CD14-positive monocyte (primary cell): ENCODE measurements around the gene UQCR10. TPM values are rescaled to one million over a fixed set of nuclear protein-coding genes. Genes with fewer than 3 reads are reported as not detected.

Experiments used
- DNase-seq, 3 donors: peaks; one replicate each; pipeline ENCODE4 v3.0.0-alpha.2; 2011 to 2022
- H2AFZ ChIP-seq: 2 replicates; pipeline ENCODE4 v1.6.0; 2012; ENCODE audit warnings: mild to moderate bottlenecking, low read depth, low read length, inconsistent platforms; ENCODE audit not compliant: insufficient read depth, poor library complexity, severe bottlenecking
- H3K27ac ChIP-seq, 2 donors: 1 replicate in 1 of 2; 2 replicates in 1 of 2; pipeline ENCODE4 v1.5.1; 2012 to 2013; ENCODE audit warnings: low read length in 2 of 2, control low read depth in 1 of 2, inconsistent platforms in 1 of 2, low read depth in 1 of 2, mild to moderate bottlenecking in 1 of 2
- H3K27me3 ChIP-seq, 2 donors: one replicate each; pipeline versions ENCODE4 v1.6.0 to v1.6.1; 2011 to 2013; ENCODE audit warnings: low read length in 2 of 2; ENCODE audit not compliant: control insufficient read depth in 2 of 2, insufficient read depth in 2 of 2
- H3K36me3 ChIP-seq, 2 donors: replicated peaks in 1 of 2; 1 replicate in 1 of 2; 2 replicates in 1 of 2; pipeline versions ENCODE4 v1.5.1 to v1.6.1; 2012 to 2013; ENCODE audit warnings: low read length in 2 of 2, control low read depth in 1 of 2, inconsistent platforms in 1 of 2, mild to moderate bottlenecking in 1 of 2; ENCODE audit not compliant: insufficient read depth in 2 of 2, control insufficient read depth in 1 of 2
- H3K4me1 ChIP-seq, 2 donors: 1 replicate in 1 of 2; 2 replicates in 1 of 2; pipeline versions ENCODE4 v1.5.1 to v1.6.1; 2012 to 2013; ENCODE audit warnings: low read length in 2 of 2, control low read depth in 1 of 2, inconsistent platforms in 1 of 2, mild to moderate bottlenecking in 1 of 2, moderate library complexity in 1 of 2; ENCODE audit not compliant: insufficient read depth in 2 of 2, control insufficient read depth in 1 of 2
- H3K4me2 ChIP-seq: replicated peaks from 2 replicates; pipeline ENCODE3; 2012; ENCODE audit warnings: low read length, moderate library complexity, mild to moderate bottlenecking; ENCODE audit not compliant: poor library complexity, severe bottlenecking; ENCODE audit errors: extremely low read depth
- H3K4me3 ChIP-seq, 3 experiments: fragments of 200-600 bp in 1 of 3; sonication (generic) in 1 of 3; replicated peaks in 1 of 3; 1 replicate in 2 of 3; 2 replicates in 1 of 3; pipeline ENCODE4 v1.5.1; 2011 to 2013; ENCODE audit warnings: low read length in 3 of 3, mild to moderate bottlenecking in 3 of 3, control low read depth in 2 of 3, low read depth in 2 of 3, inconsistent platforms in 1 of 3, moderate library complexity in 1 of 3
- H3K79me2 ChIP-seq: 2 replicates; pipeline ENCODE4 v1.6.0; 2012; ENCODE audit warnings: mild to moderate bottlenecking, control low read depth, inconsistent platforms, low read length, moderate library complexity; ENCODE audit not compliant: insufficient read depth
- H3K9ac ChIP-seq: 2 replicates; pipeline ENCODE4 v1.6.0; 2017; ENCODE audit warnings: low read length, mild to moderate bottlenecking; ENCODE audit not compliant: insufficient read depth, poor library complexity, severe bottlenecking
- H3K9me3 ChIP-seq, 2 donors: replicated peaks in 1 of 2; 1 replicate in 1 of 2; 2 replicates in 1 of 2; pipeline versions ENCODE4 v1.5.1 to v1.6.1; 2012 to 2013; ENCODE audit warnings: low read length in 2 of 2, control low read depth in 1 of 2; ENCODE audit not compliant: control insufficient read depth in 1 of 2, insufficient read depth in 1 of 2
- H4K20me1 ChIP-seq: 2 replicates; pipeline ENCODE4 v1.6.0; 2012; ENCODE audit warnings: mild to moderate bottlenecking, low read length, control low read depth, moderate library complexity; ENCODE audit not compliant: insufficient read depth
- H3K27ac Mint-ChIP-seq, 7 donors: one replicate each; pipeline ENCODE4 v1.8.0; 2020; ENCODE audit warnings: mild to moderate bottlenecking in 7 of 7, mixed read lengths in 7 of 7, moderate library complexity in 6 of 7, inconsistent platforms in 2 of 7
- H3K27me3 Mint-ChIP-seq, 3 donors: one replicate each; pipeline ENCODE4 v1.8.0; 2021 to 2022; ENCODE audit warnings: low read depth in 3 of 3, mild to moderate bottlenecking in 3 of 3, mixed read lengths in 3 of 3, moderate library complexity in 3 of 3, inconsistent platforms in 1 of 3
- H3K36me3 Mint-ChIP-seq, 2 donors: one replicate each; pipeline ENCODE4 v1.8.0; 2020; ENCODE audit warnings: mixed read lengths in 2 of 2, inconsistent platforms in 1 of 2, mild to moderate bottlenecking in 1 of 2
- H3K4me1 Mint-ChIP-seq: one replicate; pipeline ENCODE4 v1.8.0; 2020; ENCODE audit warnings: mild to moderate bottlenecking, mixed read lengths
- H3K4me3 Mint-ChIP-seq, 2 donors: one replicate each; pipeline ENCODE4 v1.8.0; 2020; ENCODE audit warnings: mild to moderate bottlenecking in 2 of 2, mixed read lengths in 2 of 2, moderate library complexity in 1 of 2
- H3K9me3 Mint-ChIP-seq, 7 donors: one replicate each; pipeline ENCODE4 v1.8.0; 2020 to 2022; ENCODE audit warnings: mixed read lengths in 7 of 7, mild to moderate bottlenecking in 6 of 7, moderate library complexity in 6 of 7, inconsistent platforms in 2 of 7
- WGBS: methylation state at CpG from one replicate; pipeline ENCODE4 v1.1.5; 2013; ENCODE audit warnings: missing lambda C conversion rate; ENCODE audit not compliant: insufficient coverage; 5-methylcytosine and 5-hydroxymethylcytosine counted together
- intact Hi-C, 2 donors: fragments of 100-400 bp; cut with micrococcal nuclease; formaldehyde crosslinking; loops; one replicate each; pipeline versions ENCODE4 v1.15.0 to v1.15.1; 2023
- polyA plus RNA-seq, 3 donors: library from polyadenylated mRNA; depleted of rRNA in 1 of 3; unstranded in 2 of 3; stranded (reverse) in 1 of 3; fragments of 300-500 nt in 2 of 3; fragments of >200 nt in 1 of 3; fragmentation: Illumina TruSeq in 2 of 3; gene quantifications; 1 replicate in 2 of 3; 2 replicates in 1 of 3; pipeline ENCODE4 v1.2.3, GENCODE V29; 2012 to 2021
- TF ChIP-seq, protein P1 (sequence below): fragments of 200-600 bp; IDR thresholded peaks from one replicate; pipeline ENCODE4 v1.8.0; 2022; ENCODE audit warnings: antibody characterized with exemption, mild to moderate bottlenecking

The UQCR10 gene
- polyA plus RNA-seq, 3 donors, result 99.0 to 314 (median 287) TPM

GRCh38 chr22:29803190-29803589 is 36.0 kb downstream of the UQCR10 start:
- no peak overlapping the region for H3K4me3 Mint-ChIP-seq

GRCh38 chr22:29804985-29805384 is 37.8 kb downstream of the UQCR10 start:
- Histone ChIP-seq H3K9me3 (no peaks in the 10 kb centered on the region), H3K4me3 (no peak overlapping the region), H3K79me2 (no peaks in the 10 kb centered on the region), H3K27ac (no peak overlapping the region), H2AFZ (no peak overlapping the region), H3K36me3 (peaks cover 80 to 86% of the 10 kb centered on the region in 2 donors), H4K20me1 (no peaks in the 10 kb centered on the region), H3K4me1 (peaks cover 8% of the 10 kb centered on the region in 2 donors), H3K9ac (no peak overlapping the region), H3K27me3 (no peaks in the 10 kb centered on the region), H3K4me2 (no peak overlapping the region)
- Mint-ChIP-seq H3K4me3 (no peak overlapping the region), H3K4me1 (peaks cover 11% of the 10 kb centered on the region), H3K27ac (peak overlapping the region in 2 of 7 donors; percentile 22 to 56), H3K27me3 (peaks cover 0 to 2% (median 0%) of the 10 kb centered on the region in 3 donors), H3K36me3 (peaks cover 76 to 92% of the 10 kb centered on the region in 2 donors), H3K9me3 (no peaks in the 10 kb centered on the region)
- DNase-seq, result no peak
- TF ChIP-seq, protein P1, sequence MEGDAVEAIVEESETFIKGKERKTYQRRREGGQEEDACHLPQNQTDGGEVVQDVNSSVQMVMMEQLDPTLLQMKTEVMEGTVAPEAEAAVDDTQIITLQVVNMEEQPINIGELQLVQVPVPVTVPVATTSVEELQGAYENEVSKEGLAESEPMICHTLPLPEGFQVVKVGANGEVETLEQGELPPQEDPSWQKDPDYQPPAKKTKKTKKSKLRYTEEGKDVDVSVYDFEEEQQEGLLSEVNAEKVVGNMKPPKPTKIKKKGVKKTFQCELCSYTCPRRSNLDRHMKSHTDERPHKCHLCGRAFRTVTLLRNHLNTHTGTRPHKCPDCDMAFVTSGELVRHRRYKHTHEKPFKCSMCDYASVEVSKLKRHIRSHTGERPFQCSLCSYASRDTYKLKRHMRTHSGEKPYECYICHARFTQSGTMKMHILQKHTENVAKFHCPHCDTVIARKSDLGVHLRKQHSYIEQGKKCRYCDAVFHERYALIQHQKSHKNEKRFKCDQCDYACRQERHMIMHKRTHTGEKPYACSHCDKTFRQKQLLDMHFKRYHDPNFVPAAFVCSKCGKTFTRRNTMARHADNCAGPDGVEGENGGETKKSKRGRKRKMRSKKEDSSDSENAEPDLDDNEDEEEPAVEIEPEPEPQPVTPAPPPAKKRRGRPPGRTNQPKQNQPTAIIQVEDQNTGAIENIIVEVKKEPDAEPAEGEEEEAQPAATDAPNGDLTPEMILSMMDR, result no peak
- WGBS, result 100% methylated on average over 2 of the region's 2 CpGs
- intact Hi-C loops, result no loop called here

More at GRCh38 chr22:29803190-29803589, 36.0 kb downstream of the UQCR10 start:
- H3K4me2 ChIP-seq, result no peak overlapping the region
- no peak overlapping the region for H3K27ac Mint-ChIP-seq
- H3K79me2 ChIP-seq, result peaks cover 5% of the 10 kb centered on the region
- no peak overlapping the region for H3K4me3 ChIP-seq
- H3K36me3 Mint-ChIP-seq, result peaks cover 79 to 88% of the 10 kb centered on the region in 2 donors
- intact Hi-C loops, result no loop called here
- no peak overlapping the region for H3K27ac ChIP-seq
- H2AFZ ChIP-seq, result no peak overlapping the region
- no peak for DNase-seq
- WGBS, result no CpG with 5 or more reads among the region's 2 CpGs
- peaks cover 0 to 2% (median 0%) of the 10 kb centered on the region in 7 donors for H3K9me3 Mint-ChIP-seq
- no peaks in the 10 kb centered on the region for H3K27me3 ChIP-seq
- H3K36me3 ChIP-seq, result peaks cover 72 to 75% of the 10 kb centered on the region in 2 donors
- H3K4me1 Mint-ChIP-seq, result peaks cover 29% of the 10 kb centered on the region
- H3K27me3 Mint-ChIP-seq, result peaks cover 0 to 4% (median 0%) of the 10 kb centered on the region in 3 donors
- no peak overlapping the region for H3K9ac ChIP-seq
- TF ChIP-seq, protein P1, result no peak
- H4K20me1 ChIP-seq, result no peaks in the 10 kb centered on the region
- H3K4me1 ChIP-seq, result peaks cover 26% of the 10 kb centered on the region in 2 donors
- H3K9me3 ChIP-seq, result no peaks in the 10 kb centered on the region
